DMS 273 treated with DMSO at 0.1 percent for 48 hours (cell line): Measurements from ENCODE around the gene LIFR.
"Not testable (repeated sequence)": the region's sequence is repeated elsewhere in the genome, so short reads cannot be mapped to it uniquely, and the experiment has no call there.

Source experiments
- DNase-seq: peaks from one replicate; lab custom pipeline; 2025; lab: John Stamatoyannopoulos, UW

LIFR gene

GRCh38 chr5:38582293-38582974 lies 26.0 kb upstream of the LIFR start:
- no peak for DNase-seq

- no peak for DNase-seq
Observed at GRCh38 chr5:38581597-38581996, 25.2 kb upstream of the LIFR start.

- no peak for DNase-seq
Observed at GRCh38 chr5:38579105-38579504, 22.7 kb upstream of the LIFR start.

GRCh38 chr5:38576961-38577684 lies 20.7 kb upstream of the LIFR start:
- no peak for DNase-seq

GRCh38 chr5:38576442-38576841 lies 20.0 kb upstream of the LIFR start:
- peak; percentile 19 for DNase-seq

GRCh38 chr5:38575476-38575875 lies 19.0 kb upstream of the LIFR start:
- DNase-seq = no peak

GRCh38 chr5:38574009-38574408 lies 17.6 kb upstream of the LIFR start:
- DNase-seq = no peak

- no peak for DNase-seq
Observed at GRCh38 chr5:38573521-38573920, 17.1 kb upstream of the LIFR start.

GRCh38 chr5:38569180-38569579 lies 12.7 kb upstream of the LIFR start:
- DNase-seq = no peak

- DNase-seq = not testable (repeated sequence)
Observed at GRCh38 chr5:38567306-38567705, 10.9 kb upstream of the LIFR start.

- no peak for DNase-seq
Observed at GRCh38 chr5:38563624-38564023, 7.2 kb upstream of the LIFR start.

- no peak for DNase-seq
Observed at GRCh38 chr5:38562444-38563210, 6.2 kb upstream of the LIFR start.

- DNase-seq = no peak
Observed at GRCh38 chr5:38559428-38559827, 3.0 kb upstream of the LIFR start.

GRCh38 chr5:38557792-38558191 lies 1.3 kb upstream of the LIFR start:
- DNase-seq = no peak

GRCh38 chr5:38557308-38557710 lies 863 bp upstream of the LIFR start:
- no peak for DNase-seq

- DNase-seq = no peak
Observed at GRCh38 chr5:38556088-38556598, 303 bp downstream of the LIFR start.

- no peak for DNase-seq
Observed at GRCh38 chr5:38555354-38556087, 925 bp downstream of the LIFR start.

- no peak for DNase-seq
Observed at GRCh38 chr5:38554861-38555260, 1.6 kb downstream of the LIFR start.

- DNase-seq = no peak
Observed at GRCh38 chr5:38554403-38554802, 2.0 kb downstream of the LIFR start.

- no peak for DNase-seq
Observed at GRCh38 chr5:38553001-38553521, 3.4 kb downstream of the LIFR start.
